ENCODE measurements around the gene FARP1. TPM values are rescaled to one million over a fixed set of nuclear protein-coding genes. Genes with fewer than 3 reads are reported as not detected.
A peak's percentile ranks its signal among the peaks of the same experiment; 100 is the strongest.

Gene FARP1
- total and polyA plus RNA-seq, 10 of the 15 experiments (the other 5 are each of a cell fraction or from before 2014, with no cell fraction given) = 0.17 to 6.9 (median 0.68) TPM

GRCh38 chr13:98144801-98145350 lies 2.0 kb downstream of the FARP1 start:
- Histone ChIP-seq H3K79me2 (ENCODE audit: control insufficient read depth, insufficient read depth, low read length) (no peaks in the 10 kb centered on the region), H3K4me3 (no peak overlapping the region; the same call in 1 of the 2 replicates), H4K20me1 (ENCODE audit: control insufficient read depth, insufficient read depth) (no peaks in the 10 kb centered on the region), H3K4me2 (ENCODE audit: control insufficient read depth, insufficient read depth) (no peak overlapping the region), H3K9me3 (replicated peaks; ENCODE audit: control insufficient read depth, insufficient read depth, low read length) (no peaks in the 10 kb centered on the region), H3K4me1 (ENCODE audit: control insufficient read depth, insufficient read depth, low read length) (no peaks in the 10 kb centered on the region), H3K27ac (ENCODE audit: control insufficient read depth, insufficient read depth) (no peak overlapping the region), H3K27me3 (replicated peaks in 1 of 2; ENCODE audit: control insufficient read depth in 2 of 2, insufficient read depth in 2 of 2, low read length in 1 of 2) (peaks cover 3 to 4% of the 10 kb centered on the region in 2 experiments; a peak in 3 of 4 replicates), H3K9ac (ENCODE audit: control insufficient read depth, insufficient read depth, low read length) (no peak overlapping the region), H2AFZ (ENCODE audit: control insufficient read depth, low read depth, low read length) (no peak overlapping the region), H3K36me3 (ENCODE audit: control insufficient read depth in 2 of 2, insufficient read depth in 2 of 2, low read length in 1 of 2) (no peaks in the 10 kb centered on the region)
- intact Hi-C loops (cut with micrococcal nuclease; ENCODE audit: unreplicated experiment) = loop anchor here (10.0 kb wide), 2 partner anchors 240 to 530 kb away; no protein-coding TSS in a partner anchor
- no peak for ATAC-seq
- TF ChIP-seq IRF5 (IDR thresholded peaks at IDR 0.05; ENCODE audit: borderline replicate concordance) = no peak
- TF ChIP-seq USF2 (IDR thresholded peaks at IDR 0.05; ENCODE audit: borderline replicate concordance, low read depth, low read length) = no peak
- no peak for TF ChIP-seq MAX (IDR thresholded peaks at IDR 0.05; ENCODE audit: low read depth, low read length)
- no peak for TF ChIP-seq HCFC1 (IDR thresholded peaks at IDR 0.05; ENCODE audit: low read length)
- TF ChIP-seq MEF2B (IDR thresholded peaks at IDR 0.05; ENCODE audit: partially characterized antibody, poor library complexity, severe bottlenecking) = peak; percentile 31
- TF ChIP-seq CBX3 (IDR thresholded peaks at IDR 0.05; ENCODE audit: borderline replicate concordance, low read depth) = no peak
- no peak for TF ChIP-seq CREM (IDR thresholded peaks at IDR 0.05; ENCODE audit: low read depth)
- DNase-seq (ENCODE audit: low read depth, low spot score) = no peak
- in situ Hi-C loops (cut with MboI) = no loop called here
- ChIA-PET SMC1A (ENCODE audit: uncharacterized antibody, unreplicated experiment) (interaction anchor here (1.2 to 1.6 kb wide), 2 partner anchors 72 to 277 kb away, joined by 3 to 6 read pairs; no protein-coding TSS in a partner anchor), POLR2A (no interaction called here), RAD21 (ENCODE audit: unreplicated experiment) (interaction anchor here (0.9 to 1.5 kb wide), 5 partner anchors 57 to 300 kb away, joined by 3 to 4 read pairs (median 3); no protein-coding TSS in a partner anchor), CTCF (interaction anchor here (0.6 to 0.9 kb wide), 3 partner anchors 61 to 300 kb away, joined by 3 to 4 read pairs (median 3); no protein-coding TSS in a partner anchor)
- WGBS (ENCODE audit: insufficient coverage, insufficient replicate concordance, low lambda C conversion rate, missing lambda C conversion rate) = 44% methylated on average over 10 of the region's 10 CpGs
- no TSS peak for BruUV-seq (replicated peaks)
- FAIRE-seq = no peak
